ENCODE data around the gene CTF1.

DNA sequence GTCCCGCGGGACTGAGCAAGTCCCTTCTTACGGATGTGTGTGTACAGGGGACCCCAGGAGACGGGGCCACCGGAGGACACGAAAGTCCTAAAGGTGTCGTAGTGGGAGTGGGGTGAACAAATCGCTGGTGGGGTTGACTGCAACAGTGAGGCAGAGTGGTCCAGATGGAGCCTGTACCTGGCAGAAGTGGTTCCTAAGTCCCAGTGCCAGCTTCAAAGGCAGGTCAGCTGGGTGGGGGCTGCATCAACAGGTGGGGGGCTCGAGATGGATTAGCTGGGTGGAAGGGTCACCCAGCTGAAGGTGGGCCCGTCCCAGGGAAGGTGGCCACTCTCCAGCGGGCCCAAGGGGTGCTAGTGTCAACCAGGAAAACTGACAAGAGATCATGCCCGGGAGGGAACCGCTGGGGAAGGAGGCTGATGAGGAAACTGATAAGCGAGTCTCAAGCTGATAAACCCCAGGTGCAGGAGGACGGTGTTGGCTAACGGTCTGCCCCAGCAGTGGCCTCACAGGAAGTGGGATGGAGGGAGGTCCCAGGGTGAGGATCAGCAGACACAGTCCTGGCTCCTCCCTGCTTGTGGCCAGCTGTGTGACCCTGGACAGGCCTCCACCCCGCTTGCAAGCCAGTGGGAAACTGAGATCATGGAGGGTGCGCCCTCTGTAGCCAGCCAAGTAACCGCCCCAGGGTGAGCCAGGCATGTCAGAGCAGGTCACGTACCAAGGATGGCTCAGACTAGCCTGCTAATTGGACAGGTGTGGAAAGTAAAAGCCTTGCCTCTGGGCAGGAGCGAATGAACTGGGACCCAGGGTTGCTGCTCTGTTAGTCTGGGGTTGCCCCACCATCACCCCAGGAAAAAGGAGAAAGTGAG, 53.5 kb downstream of the CTF1 start:
- TF ChIP-seq, protein P1, sequence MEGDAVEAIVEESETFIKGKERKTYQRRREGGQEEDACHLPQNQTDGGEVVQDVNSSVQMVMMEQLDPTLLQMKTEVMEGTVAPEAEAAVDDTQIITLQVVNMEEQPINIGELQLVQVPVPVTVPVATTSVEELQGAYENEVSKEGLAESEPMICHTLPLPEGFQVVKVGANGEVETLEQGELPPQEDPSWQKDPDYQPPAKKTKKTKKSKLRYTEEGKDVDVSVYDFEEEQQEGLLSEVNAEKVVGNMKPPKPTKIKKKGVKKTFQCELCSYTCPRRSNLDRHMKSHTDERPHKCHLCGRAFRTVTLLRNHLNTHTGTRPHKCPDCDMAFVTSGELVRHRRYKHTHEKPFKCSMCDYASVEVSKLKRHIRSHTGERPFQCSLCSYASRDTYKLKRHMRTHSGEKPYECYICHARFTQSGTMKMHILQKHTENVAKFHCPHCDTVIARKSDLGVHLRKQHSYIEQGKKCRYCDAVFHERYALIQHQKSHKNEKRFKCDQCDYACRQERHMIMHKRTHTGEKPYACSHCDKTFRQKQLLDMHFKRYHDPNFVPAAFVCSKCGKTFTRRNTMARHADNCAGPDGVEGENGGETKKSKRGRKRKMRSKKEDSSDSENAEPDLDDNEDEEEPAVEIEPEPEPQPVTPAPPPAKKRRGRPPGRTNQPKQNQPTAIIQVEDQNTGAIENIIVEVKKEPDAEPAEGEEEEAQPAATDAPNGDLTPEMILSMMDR (IDR thresholded peaks at IDR 0.05): no peak
- TF ChIP-seq POLR2A (IDR thresholded peaks at IDR 0.05): peak; percentile 51 to 71
- peak; percentile 71 for TF ChIP-seq POLR2AphosphoS5 (IDR thresholded peaks at IDR 0.05)
- TF ChIP-seq EP300 (IDR thresholded peaks at IDR 0.05): no peak
